A549 (cell line): ENCODE data around the gene TMPRSS9.

Source experiments
- GATA3 ChIP-seq: IDR thresholded peaks from 2 replicates; pipeline ENCODE4 v1.6.1; 2012; ENCODE audit warnings: borderline replicate concordance
- JUNB ChIP-seq: fragments of >200 bp; sonication (Bioruptor Twin); formaldehyde crosslinking; IDR thresholded peaks from 2 replicates; pipeline ENCODE4 v1.6.1; 2016
- MAFK ChIP-seq: fragments of 450-650 bp; IDR thresholded peaks from 2 replicates; pipeline ENCODE4 v1.6.1; 2014; ENCODE audit not compliant: partially characterized antibody
- POLR2A ChIP-seq: IDR thresholded peaks from 2 replicates; pipeline ENCODE4 v1.6.1; 2012; ENCODE audit warnings: mild to moderate bottlenecking, low read length
- TF ChIP-seq, protein P1 (sequence below): fragments of >200 bp; sonication (Bioruptor Twin); formaldehyde crosslinking; IDR thresholded peaks from 3 replicates; pipeline ENCODE4 v1.5.1; 2016
- TF ChIP-seq, protein P2 (sequence below): fragments of 450-650 bp; IDR thresholded peaks from 2 replicates; pipeline ENCODE4 v1.6.1; 2014; ENCODE audit warnings: antibody characterized with exemption

- TF ChIP-seq, protein P1, sequence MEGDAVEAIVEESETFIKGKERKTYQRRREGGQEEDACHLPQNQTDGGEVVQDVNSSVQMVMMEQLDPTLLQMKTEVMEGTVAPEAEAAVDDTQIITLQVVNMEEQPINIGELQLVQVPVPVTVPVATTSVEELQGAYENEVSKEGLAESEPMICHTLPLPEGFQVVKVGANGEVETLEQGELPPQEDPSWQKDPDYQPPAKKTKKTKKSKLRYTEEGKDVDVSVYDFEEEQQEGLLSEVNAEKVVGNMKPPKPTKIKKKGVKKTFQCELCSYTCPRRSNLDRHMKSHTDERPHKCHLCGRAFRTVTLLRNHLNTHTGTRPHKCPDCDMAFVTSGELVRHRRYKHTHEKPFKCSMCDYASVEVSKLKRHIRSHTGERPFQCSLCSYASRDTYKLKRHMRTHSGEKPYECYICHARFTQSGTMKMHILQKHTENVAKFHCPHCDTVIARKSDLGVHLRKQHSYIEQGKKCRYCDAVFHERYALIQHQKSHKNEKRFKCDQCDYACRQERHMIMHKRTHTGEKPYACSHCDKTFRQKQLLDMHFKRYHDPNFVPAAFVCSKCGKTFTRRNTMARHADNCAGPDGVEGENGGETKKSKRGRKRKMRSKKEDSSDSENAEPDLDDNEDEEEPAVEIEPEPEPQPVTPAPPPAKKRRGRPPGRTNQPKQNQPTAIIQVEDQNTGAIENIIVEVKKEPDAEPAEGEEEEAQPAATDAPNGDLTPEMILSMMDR, result no peak
- no peak for TF ChIP-seq POLR2A
- no peak for TF ChIP-seq GATA3
- no peak for TF ChIP-seq MAFK
- TF ChIP-seq, protein P2, sequence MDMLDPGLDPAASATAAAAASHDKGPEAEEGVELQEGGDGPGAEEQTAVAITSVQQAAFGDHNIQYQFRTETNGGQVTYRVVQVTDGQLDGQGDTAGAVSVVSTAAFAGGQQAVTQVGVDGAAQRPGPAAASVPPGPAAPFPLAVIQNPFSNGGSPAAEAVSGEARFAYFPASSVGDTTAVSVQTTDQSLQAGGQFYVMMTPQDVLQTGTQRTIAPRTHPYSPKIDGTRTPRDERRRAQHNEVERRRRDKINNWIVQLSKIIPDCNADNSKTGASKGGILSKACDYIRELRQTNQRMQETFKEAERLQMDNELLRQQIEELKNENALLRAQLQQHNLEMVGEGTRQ, result no peak
- no peak for TF ChIP-seq JUNB
Observed at GRCh38 chr19:2431318-2432055, 71.4 kb downstream of the TMPRSS9 start.
